COR-L47 (cell line): ENCODE measurements around the gene CRLF1.
"Not testable (repeated sequence)": the region's sequence is repeated elsewhere in the genome, so short reads cannot be mapped to it uniquely, and the experiment has no call there.

Experiments
- DNase-seq: peaks from one replicate; lab custom pipeline; 2025; lab: John Stamatoyannopoulos, UW

The CRLF1 gene

DNA sequence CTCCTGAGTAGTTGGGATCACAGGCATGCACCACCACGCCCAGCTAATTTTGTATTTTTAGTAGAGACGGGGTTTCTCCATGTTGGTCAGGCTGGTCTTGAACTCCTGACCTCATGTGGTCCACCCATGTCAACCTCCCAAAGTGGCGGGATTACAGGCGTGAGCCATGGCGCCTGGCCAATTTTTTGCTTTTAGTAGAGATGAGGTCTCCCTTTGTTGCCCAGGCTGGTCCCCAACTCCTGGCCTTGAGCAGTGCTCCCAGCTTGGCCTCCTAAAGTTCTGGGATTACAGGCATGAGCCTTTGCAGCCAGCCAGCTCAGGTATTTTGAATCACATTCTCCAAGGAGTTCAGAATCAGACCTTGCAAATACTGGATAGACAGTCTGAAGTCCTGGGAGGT is 13.9 kb downstream of the CRLF1 start:
- not testable (repeated sequence) for DNase-seq

DNA sequence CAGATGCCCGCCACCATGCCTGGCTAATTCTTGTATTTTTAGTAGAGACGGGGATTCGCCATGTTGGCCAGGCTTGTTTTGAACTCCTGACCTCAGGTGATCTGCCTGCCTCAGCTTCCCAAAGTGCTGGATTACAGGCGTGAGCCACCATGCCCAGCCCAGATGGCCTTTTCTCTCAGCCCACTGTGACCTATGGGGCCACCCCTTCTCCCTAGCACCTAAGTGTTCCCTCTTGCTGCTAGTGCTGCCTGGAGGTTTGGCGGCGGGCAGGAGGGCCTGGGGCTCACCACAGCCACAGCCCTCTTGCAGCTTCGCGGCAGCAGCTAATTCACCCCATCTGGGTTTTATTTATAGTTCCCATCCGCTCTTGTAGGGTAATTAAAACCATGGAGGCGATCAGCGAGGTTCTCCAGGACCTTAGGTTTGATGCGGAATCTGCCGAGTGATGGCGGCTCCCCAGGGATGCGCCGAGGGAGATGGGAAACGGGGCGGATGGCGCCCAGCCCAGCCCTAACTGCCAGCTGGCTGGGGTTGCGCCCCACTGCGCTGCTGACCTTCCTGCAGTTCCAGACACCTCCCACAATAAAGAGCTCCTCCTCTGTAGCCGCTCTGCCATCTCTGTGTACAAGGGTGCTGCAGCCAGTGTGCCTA is 14.7 kb downstream of the CRLF1 start:
- DNase-seq: no peak

DNA sequence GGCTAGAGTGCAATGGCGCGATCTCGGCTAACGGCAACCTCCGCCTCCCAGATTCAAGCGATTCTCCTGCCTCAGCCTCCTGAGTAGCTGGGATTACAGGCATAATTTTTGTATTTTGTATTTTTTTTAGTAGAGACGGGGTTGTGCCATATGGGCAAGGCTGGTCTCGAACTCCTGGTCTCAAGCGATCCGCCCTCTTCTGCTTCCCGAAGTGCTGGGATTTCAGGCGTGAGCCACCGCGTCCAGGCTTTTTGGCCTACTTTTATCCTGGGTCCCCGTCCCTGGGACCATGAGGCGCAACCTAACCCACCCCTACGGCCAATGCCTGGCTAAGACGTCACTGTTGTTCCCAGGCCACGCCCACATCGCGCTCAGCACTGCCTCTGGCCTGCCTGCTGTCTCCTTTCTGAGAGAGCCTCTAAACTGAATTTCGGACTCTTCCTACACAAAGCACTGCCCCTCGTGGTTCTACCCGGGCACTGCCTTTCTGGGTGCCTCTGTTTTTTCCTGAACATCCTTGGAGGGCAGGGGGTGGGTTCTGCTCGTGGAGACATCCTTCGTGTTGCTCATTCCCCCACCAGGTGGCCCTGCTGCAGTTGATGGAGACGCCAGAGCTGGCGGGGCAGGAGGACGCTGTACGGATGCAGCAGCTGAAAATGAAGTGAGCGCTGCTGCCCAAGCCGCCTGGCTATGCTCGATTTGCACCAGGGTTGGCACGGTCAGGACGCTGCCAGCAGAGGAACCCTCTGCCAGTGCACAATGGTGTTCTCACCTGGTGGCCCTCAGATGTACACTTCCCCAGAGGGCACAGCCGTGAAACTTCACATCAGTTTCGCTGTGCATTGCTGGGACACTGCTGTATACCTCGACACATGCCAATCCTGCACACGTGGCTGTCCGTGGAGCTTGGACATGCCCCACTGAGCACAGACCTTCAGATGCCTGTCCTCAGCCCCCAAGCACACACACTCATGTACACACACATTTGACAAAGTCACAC is 16.0 kb downstream of the CRLF1 start:
- no peak for DNase-seq

DNA sequence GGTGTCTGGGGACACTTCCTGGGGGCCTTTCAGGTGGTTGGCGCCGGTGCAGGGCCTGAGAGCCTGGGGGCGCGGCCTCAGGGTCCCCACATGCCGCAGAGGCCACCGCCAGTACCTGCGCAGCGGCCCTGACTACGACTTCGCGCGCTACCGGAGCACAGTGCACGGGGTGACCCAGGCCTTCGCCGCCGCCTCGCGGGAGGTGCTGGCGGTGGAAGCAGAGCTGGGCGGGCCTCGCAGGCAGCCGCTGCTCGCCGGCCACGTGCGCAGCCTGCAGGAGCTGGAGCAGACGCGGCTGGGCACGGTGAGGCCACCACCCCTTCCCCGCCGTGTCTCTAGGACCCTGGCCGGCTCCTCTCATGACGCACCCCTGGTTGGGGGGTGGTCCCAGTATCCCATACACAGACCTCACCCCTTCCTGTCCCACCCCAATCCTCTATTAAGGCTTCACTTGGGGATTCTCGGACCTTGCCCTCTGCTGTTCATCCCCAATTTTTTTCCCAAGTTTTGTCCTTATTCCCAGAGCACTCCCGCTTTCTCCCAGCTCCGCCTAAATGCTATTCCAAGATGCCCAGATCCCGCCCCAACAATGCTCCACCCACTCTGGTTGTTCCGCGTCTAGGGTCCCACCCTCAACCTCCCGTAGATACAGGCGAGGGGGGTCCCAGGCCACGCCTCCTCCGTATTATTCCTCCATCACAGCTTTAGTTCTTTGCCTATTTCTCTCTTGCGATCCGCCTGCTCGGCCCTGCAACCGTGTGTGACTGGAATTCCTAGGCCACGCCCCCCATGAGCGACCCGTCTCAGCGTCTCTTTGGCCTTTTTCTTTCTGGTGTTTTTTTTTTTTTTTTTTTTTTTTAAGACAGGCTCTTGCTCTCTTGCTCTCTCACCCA is 17.0 kb downstream of the CRLF1 start:
- peak; percentile 53 for DNase-seq

DNA sequence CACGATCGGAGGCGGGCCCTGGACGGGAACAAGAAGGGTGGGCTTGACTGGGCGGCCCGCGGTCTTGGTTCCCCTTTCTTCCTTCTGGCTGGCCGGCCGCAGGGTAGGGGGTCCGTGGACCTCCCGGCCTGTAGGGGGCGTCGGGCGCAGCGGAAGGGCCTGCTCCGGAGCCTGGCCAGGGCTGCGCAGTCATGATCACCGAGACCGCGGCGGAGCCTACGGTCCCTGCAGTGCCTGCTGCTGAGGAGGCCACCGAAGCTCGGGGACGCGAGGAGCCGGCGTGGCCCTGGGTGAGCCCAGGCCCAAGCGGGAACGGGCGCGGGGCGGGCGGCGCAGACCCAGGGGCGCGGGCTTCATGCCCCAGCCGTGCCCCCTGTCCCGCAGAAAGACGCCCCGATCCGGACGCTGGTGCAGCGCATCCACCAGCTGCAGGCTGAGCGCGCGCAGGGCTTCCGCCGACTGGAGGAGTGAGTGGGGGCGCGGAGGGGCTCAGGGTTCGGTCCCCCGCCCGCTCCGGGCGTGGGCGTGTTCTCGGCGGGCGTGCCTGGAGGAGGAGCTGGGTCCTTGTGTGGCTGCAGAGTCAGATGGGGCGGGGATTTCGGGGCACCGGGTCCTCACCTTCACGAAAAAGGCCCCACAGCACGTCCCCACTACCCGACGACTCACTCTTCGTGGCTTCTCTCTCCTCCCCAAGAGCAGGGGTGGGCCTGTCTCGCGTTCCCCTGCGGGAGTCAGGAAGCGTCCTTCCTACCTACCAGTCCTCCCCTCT is 17.8 kb downstream of the CRLF1 start, which contains the start of gene REX1BD:
REX1BD (plus strand) TSS at position 188 of the 769 bp plus-strand sequence; CDS start at position 192, 4 bp downstream.
- DNase-seq: peak; percentile 60

DNA sequence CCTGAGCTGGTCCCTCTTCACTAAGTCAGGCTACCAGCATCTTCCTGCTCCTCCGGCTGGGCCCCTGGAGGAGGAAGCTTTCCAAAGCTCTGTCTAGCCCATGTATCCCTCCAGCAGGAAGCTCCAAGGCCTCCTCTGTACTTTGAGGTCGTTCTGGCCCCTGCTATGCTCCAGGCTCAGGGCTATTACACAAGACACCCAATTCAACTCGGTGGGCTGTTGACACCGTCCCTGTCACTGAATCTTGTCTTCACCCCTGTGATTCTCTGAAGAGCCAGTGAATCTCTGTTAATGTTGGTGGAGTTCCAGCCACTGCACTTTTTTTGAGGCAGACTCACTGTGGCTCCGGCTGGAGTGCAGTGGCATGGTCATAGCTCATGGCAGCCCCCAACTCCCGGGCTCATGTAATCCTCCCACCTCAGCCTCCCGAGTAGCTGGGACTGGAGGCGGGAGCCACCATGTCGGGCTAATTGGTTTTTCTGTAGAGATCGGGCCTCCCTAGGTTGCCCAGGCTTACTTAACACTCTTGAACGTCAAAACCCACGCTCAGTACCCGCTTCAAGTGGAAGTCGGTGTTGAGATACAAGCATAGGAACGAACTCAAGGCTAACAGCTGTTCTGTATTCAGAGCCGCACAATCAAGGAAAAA is 18.5 kb downstream of the CRLF1 start:
- DNase-seq: no peak

DNA sequence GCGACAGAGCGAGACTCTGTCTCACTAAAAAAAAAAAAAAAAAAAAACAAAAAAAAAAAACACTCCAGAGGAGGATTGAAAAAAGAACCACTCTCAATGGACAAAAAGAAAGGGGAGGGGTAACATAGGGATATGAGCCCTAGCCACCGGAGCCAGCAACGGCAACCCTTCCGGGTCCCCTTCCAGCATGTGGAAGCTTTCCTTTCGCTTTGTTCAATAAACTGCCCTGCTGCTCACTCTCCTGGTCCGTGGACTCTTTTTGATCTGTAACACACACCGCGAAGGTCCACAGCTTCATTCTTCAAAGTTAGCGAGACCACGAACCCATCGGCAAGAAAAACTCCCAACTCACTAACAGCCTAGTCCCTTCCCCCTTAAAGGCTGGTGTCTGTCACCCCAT is 19.0 kb downstream of the CRLF1 start:
- DNase-seq: no peak

DNA sequence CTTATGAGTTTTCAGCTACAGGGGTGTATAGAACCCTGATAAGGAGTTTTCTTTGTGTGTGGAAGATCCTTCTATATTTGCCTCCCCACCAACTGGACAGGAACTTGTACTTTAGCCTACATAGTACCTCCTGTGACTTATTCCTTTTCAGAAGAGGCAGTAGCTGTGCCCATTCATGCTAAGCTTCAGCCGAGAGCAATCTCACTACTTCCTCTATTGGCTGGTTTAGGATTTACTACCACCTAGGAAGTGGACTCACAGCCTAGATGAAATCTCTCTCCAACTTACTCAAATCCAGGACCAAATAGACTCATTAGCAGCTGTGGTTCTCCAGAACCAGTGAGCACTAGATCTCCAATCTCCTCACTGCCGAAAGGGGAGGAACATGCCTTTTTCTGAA is 20.3 kb downstream of the CRLF1 start:
- DNase-seq: no peak

DNA sequence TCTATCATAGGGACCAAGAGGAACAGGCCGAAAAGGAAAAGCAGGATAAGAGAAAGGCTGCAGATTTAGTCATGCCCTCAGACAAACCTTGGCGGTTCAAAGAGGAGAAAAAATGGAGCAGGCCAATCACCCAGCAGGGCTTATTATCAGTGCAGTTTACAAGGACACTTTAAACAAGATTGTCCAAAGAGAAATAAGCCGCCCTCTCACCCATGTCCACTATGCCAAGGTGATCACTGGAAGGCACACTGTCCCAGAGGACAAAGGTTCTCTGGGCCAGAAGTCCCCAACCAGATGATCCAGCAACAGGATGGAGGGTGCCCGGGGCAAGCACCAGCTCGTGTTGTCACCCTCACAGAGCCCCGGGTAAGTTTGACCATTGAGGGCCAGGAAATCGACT is 26.3 kb downstream of the CRLF1 start:
- DNase-seq: no peak

DNA sequence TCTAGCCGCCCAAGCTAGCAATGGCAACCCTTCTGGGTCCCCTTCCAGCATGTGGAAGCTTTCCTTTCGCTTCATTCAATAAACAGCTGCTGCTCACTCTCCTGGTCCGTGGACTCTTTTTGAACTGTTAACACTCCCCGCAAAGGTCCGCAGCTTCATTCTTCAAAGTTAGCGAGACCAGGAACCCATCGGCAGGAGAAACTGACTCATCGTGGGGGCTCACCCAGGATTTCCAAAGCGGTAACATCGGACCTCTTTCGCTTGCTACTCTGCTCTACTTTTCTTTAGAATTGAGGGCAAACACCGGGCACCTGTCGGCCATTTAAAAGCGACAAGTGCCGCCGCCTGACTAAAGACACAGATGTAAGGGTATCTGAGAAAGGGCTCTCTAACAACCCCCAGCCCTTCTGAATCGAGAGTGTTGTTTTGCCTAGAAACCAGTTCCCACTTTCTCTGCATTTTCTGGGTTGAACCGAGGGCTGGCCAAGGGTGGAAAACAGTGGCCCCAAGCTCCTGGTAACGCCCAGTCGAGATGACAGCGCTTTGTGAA is 29.2 kb downstream of the CRLF1 start:
- no peak for DNase-seq

DNA sequence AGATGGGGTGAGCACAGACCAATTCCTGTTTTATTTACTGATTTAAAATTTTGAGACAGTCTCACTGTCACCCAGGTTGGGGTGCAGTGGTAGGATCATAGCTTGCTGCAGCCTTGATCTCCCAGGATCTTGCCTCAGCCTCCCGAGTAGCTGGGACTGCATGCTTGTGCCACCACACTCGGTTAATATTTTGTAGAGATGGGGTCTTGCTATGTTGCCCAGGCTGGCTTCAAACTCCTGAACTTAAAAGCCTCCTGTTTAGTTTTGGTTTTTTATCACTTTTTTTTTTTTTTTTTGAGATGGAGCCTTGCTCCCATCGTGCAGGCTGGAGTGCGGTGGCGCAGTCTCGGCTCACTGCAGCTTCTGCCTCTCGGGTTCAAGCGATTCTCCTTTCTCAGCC is 30.2 kb downstream of the CRLF1 start:
- no peak for DNase-seq

DNA sequence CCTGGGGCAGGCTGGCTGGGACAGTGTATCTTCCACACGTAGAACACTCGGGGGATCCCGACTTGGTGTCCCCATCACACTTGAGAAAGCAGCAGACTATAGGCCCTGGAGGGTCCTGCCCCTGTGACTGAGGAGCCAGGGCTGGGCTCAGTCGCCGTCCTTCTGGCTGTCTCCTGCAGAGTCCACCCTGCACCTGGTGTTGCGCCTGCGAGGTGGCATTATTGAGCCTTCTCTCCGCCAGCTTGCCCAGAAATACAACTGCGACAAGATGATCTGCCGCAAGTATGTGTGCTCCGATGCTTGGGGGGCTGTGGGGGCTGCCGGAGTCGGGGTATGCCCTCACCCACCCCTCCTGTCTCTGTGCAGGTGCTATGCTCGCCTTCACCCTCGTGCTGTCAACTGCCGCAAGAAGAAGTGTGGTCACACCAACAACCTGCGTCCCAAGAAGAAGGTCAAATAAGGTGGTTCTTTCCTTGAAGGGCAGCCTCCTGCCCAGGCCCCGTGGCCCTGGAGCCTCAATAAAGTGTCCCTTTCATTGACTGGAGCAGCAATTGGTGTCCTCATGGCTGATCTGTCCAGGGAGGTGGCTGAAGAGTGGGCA is 31.8 kb downstream of the CRLF1 start:
- no peak for DNase-seq

DNA sequence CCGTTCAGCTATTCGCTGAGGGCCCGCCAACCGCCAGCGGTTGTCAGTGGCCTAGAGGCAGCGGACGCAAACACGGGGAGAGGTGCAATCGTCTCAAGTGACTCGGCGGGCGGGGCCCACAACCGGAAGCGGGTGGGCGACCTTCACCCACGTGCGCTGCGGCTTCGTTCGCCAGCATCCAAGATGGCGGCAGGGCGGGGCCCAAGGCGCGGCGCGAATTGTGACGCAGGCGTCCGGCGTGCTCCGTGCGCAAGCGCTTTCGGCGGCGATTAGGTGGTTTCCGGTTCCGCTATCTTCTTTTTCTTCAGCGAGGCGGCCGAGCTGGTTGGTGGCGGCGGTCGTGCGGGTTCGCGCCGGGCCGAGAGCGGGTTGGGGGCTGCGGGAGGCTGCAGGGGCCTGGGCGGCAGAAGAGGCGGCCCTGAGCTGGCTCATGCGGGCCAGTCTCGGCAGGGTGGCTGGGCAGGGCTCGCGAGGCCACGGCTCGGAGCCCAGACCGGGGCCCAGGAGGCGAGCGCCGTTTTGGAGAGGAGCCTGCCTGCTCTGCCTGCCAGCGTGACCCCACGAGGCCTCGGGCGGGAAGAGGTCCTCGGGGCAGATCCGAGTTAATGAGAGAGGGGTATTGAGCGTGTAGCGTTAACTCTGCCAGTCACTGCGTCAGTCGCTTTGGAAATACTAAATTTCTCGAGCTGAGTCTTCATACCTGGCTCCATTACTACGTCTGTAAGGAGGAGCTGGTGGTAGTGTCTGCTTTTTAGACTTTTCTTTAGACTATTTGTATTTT is 34.8 kb downstream of the CRLF1 start, which contains the start of gene UBA52:
UBA52 (plus strand) TSS at position 294 of the 781 bp plus-strand sequence. CDS start 1,444 bp downstream, outside the sequence.
- DNase-seq: peak; percentile 98

DNA sequence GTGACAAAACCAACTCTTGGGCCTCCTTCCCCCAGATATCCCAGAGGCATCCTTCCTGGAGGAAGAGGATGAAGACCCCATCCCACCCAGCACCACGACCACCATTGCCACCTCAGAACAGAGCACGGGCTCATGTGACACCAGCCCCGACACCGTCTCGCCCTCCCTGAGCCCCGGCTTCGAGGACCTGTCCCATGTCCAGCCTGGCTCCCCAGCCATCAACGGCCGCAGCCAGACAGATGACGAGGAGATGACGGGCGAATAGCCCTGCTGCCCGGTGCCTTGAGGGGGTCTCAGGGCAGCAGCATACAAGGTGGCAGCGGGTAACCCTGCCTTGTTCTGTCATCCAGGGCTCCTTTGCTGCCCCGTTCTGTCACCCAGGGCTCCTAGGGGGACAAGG is 38.2 kb downstream of the CRLF1 start:
- DNase-seq: no peak

DNA sequence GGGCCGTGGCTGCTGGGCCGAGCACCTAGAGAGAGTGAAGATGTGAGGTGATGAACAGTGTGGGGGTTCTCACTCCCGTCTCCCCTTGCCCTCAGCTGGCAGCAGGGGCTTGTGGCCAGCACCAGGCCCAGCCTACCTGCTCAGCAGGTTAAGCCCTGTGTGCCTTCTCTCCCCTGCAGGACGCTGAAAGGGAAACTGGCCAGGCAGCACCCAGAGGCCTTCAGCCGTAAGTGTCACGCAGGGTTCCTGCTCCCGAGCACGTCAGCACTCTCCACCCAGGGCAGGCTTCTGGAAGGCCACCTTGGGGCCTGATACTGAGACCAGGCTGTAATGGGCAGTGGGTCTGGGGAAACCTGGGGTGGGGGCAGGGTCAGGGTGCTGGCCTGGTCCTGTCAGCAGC is 39.6 kb downstream of the CRLF1 start:
- no peak for DNase-seq

DNA sequence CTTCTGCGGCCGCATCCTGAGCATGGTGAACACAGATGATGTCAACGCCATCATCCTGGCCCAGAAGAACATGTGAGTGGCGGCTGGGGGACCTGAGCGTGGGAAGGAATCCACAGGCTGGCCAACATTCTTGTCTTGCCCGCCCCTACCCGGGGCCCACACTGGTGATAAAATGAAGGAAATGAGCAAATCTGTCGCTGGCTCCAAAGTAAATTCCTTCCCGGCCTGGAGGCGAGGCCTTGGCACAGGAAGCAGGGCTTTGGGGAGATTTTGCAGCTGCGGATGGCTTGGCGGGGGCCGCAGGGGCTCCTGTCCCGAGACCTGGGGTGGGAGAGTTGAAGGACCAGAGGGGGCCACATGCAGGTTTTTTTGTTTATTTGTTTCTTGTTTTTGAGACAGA is 44.5 kb downstream of the CRLF1 start:
- no peak for DNase-seq

DNA sequence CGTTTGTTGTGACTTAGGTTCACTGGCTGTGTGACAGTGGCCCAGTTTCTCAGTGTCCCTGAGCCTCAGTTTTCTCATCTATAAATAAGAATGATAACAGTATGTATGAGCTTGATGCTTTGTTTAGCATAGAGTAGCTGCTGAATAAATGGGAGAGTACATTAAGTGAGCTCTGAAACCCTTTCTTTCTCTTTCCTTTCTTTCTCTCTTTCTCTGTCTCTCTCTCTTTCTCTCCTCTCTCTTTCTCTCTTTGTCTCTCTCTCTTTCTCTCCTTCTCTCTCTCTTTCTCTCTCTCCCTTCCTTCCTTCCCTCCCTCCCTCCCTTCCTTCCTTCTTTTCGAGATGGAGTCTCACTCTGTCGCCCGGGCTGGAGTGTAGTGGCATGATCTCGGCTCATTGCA is 46.9 kb downstream of the CRLF1 start:
- DNase-seq: no peak

DNA sequence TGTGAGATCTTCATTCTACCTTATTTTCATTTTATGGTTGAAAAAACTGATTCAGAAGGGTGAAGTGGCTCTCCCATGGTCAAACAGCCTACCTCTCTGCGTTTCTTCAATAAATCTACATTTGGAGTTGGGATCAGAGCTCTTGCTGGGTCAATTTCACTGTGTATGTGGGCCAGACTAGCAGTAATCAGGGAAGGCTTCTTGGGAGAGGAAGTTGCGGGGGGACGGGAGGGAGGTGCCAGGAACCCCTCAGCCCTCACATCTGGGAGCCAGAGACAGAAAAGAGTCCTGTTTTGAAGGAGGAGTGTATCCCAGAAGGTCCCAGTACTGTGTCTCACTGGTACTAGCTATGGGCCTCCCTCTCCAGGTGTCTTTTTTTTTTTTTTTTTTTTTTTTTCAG is 48.0 kb downstream of the CRLF1 start:
- no peak for DNase-seq

DNA sequence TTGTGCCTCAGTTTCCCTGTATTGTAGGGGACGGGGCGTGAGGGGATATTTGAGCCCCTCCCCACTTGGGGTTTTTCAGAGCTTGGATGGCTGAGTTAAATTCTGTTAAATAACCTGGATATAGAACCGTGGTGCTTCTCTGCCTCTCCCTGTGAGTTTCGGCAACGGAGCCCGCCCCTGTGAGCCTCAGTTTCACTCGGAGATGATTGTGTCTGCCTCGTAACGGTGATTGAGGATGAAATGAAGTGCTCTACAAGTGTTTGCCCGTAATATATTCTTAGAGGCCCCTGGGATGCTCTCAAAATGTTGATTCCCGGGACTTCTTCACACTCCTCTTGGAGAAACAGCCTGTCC is 48.4 kb downstream of the CRLF1 start:
- no peak for DNase-seq
